Osteoblast (primary cell): Measurements from ENCODE around the gene LEF1. TPM values are rescaled to one million over a fixed set of nuclear protein-coding genes. Genes with fewer than 3 reads are reported as not detected.

ENCODE experiments used
- DNase-seq: peaks from one replicate; pipeline ENCODE4 v3.0.0; 2011; ENCODE audit warnings: low spot score, mixed read lengths; ENCODE audit not compliant: insufficient read length; ENCODE audit errors: missing footprints
- H2AFZ ChIP-seq: 2 replicates; pipeline ENCODE4 v1.6.0; 2011; ENCODE audit warnings: mild to moderate bottlenecking, low read length
- H3K27ac ChIP-seq: 2 replicates; pipeline ENCODE4 v1.5.1; 2011; ENCODE audit warnings: mild to moderate bottlenecking, low read depth, low read length, moderate library complexity
- H3K27me3 ChIP-seq: 2 replicates; pipeline ENCODE4 v1.6.0; 2012; ENCODE audit warnings: mild to moderate bottlenecking, control low read depth, inconsistent platforms, low read length, moderate library complexity; ENCODE audit not compliant: insufficient read depth
- H3K36me3 ChIP-seq: 2 replicates; pipeline ENCODE4 v1.5.1; 2011; ENCODE audit warnings: mild to moderate bottlenecking, low read length, control low read depth, moderate library complexity; ENCODE audit not compliant: insufficient read depth
- H3K4me1 ChIP-seq: 2 replicates; pipeline ENCODE4 v1.5.1; 2011; ENCODE audit warnings: mild to moderate bottlenecking, low read length, control low read depth, moderate library complexity; ENCODE audit not compliant: insufficient read depth
- H3K4me2 ChIP-seq: 2 replicates; pipeline ENCODE4 v1.6.0; 2011; ENCODE audit warnings: mild to moderate bottlenecking, low read length; ENCODE audit not compliant: insufficient read depth
- H3K4me3 ChIP-seq: fragments of 200-600 bp; sonication (generic); 3 replicates; pipeline ENCODE4 v1.5.1; 2012; ENCODE audit warnings: mild to moderate bottlenecking, low read length, inconsistent platforms; ENCODE audit not compliant: insufficient read depth
- H3K79me2 ChIP-seq: 2 replicates; pipeline ENCODE4 v1.6.0; 2012; ENCODE audit warnings: mild to moderate bottlenecking, low read length, control low read depth, inconsistent platforms; ENCODE audit not compliant: insufficient read depth
- H3K9me3 ChIP-seq: 2 replicates; pipeline ENCODE4 v1.5.1; 2011; ENCODE audit warnings: low read depth, low read length, control low read depth
- H4K20me1 ChIP-seq: 2 replicates; pipeline ENCODE4 v1.6.0; 2012; ENCODE audit warnings: mild to moderate bottlenecking, low read length, control low read depth; ENCODE audit not compliant: insufficient read depth
- total RNA-seq: library from RNA; depleted of rRNA; stranded (reverse); fragments of >200 nt; gene quantifications from 2 replicates; pipeline ENCODE4 v1.2.3, GENCODE V29; 2012
- TF ChIP-seq, protein P1 (sequence below): IDR thresholded peaks from 2 replicates; pipeline ENCODE4 v1.5.1; 2011; ENCODE audit warnings: mild to moderate bottlenecking, low read depth, low read length, moderate library complexity; ENCODE audit errors: extremely low read depth

LEF1 gene
- total RNA-seq, 1 donor, result 5.8 TPM

DNA sequence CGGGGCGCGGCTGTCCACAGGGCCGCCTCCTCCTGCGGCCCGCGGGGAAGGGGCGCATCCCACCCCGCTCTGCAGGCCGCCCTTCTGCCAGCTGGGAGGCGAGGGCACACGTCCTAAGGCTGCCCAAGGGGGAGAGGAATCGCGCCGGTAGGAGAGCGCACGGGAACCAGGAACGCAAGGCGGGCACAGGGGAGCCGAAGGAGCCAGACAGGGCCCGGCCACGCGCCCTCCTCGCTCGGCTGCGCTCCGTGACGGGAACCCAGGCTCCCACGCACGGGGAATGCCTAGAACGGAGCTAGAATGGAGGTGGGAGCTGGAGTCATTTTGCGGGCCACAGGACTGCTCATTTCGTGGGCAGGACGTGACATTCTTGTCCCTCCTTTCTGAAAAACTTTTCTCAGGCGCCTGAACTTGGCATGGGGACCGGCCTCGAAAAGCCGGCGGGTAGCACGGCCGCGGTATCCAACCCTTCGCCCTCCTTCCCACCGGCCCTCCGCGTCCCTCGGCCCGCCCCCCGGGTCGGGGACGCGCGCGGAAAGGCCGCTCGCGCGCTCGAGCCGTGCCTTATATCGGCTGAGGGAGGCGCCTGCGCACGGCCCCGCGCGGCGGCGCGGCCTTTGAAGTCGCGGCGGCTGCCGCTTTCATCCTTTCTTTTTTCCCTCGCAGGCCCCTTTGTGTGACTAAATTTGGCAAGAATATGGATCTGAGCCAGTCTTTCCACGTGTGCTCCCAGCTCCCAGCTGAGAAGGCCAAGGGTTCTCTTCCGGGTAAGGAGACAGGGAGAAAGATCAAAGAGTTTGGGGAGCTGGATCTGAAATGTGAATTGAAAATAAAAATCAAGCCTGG is 4.2 kb upstream of the LEF1 start:
- TF ChIP-seq, protein P1, sequence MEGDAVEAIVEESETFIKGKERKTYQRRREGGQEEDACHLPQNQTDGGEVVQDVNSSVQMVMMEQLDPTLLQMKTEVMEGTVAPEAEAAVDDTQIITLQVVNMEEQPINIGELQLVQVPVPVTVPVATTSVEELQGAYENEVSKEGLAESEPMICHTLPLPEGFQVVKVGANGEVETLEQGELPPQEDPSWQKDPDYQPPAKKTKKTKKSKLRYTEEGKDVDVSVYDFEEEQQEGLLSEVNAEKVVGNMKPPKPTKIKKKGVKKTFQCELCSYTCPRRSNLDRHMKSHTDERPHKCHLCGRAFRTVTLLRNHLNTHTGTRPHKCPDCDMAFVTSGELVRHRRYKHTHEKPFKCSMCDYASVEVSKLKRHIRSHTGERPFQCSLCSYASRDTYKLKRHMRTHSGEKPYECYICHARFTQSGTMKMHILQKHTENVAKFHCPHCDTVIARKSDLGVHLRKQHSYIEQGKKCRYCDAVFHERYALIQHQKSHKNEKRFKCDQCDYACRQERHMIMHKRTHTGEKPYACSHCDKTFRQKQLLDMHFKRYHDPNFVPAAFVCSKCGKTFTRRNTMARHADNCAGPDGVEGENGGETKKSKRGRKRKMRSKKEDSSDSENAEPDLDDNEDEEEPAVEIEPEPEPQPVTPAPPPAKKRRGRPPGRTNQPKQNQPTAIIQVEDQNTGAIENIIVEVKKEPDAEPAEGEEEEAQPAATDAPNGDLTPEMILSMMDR, result no peak
- peaks cover 55% of the 10 kb centered on the region for H3K27me3 ChIP-seq
- H3K27ac ChIP-seq, result no peak overlapping the region

DNA sequence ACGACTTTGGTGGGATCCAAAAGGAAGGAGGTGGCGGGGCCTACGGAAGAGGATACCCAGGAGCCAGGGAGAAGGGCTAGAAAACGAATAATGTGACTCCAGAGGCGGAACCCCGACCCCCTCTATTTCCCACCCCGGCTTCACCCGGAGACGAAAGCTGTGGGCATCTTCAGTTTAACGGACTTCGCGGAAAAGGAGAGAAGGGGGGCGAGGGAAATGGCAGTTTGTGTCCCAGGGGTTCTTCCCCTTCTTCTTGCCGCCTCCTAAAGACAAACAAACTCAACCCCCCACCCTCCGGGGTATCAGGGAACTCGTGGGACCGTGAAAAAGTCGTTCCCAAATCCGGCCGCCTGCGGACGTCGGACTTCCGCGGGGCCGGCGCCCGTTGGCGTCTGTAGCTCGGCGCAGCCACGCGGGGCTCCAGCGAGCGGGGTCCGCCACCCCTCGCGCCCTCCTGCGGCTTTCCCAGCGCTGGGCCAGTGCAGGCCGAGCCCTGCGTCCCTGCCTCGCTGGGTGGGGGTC is 3.6 kb upstream of the LEF1 start:
- TF ChIP-seq, protein P1, result peak; percentile 9

More for the DNA sequence above, 4.2 kb upstream of the LEF1 start:
- Histone ChIP-seq H3K36me3 (no peaks in the 10 kb centered on the region), H3K79me2 (no peaks in the 10 kb centered on the region), H3K4me1 (peaks cover 14% of the 10 kb centered on the region), H3K4me3 (peak overlapping the region; percentile 78), H3K9me3 (no peaks in the 10 kb centered on the region), H2AFZ (peak overlapping the region; percentile 92), H3K4me2 (peak overlapping the region; percentile 84), H4K20me1 (no peaks in the 10 kb centered on the region)
- DNase-seq, result peak; percentile 95

GRCh38 chr4:108171339-108172230 is 2.9 kb upstream of the LEF1 start:
- no peaks in the 10 kb centered on the region for H3K36me3 ChIP-seq
- peaks cover 21% of the 10 kb centered on the region for H3K4me1 ChIP-seq
- peak overlapping the region; percentile 84 for H3K4me2 ChIP-seq
- H3K27ac ChIP-seq, result no peak overlapping the region
- DNase-seq, result peak; percentile 72
- no peak overlapping the region for H3K4me3 ChIP-seq
- peaks cover 65% of the 10 kb centered on the region for H3K27me3 ChIP-seq
- no peaks in the 10 kb centered on the region for H3K79me2 ChIP-seq
- no peaks in the 10 kb centered on the region for H4K20me1 ChIP-seq
- TF ChIP-seq, protein P1, result no peak
- no peak overlapping the region for H2AFZ ChIP-seq
- H3K9me3 ChIP-seq, result no peaks in the 10 kb centered on the region

More for the DNA sequence above, 3.6 kb upstream of the LEF1 start:
- Histone ChIP-seq H3K9me3 (no peaks in the 10 kb centered on the region), H3K4me1 (peaks cover 16% of the 10 kb centered on the region), H3K4me3 (peak overlapping the region; percentile 78), H3K27me3 (peaks cover 59% of the 10 kb centered on the region), H4K20me1 (no peaks in the 10 kb centered on the region), H3K79me2 (no peaks in the 10 kb centered on the region), H3K4me2 (peak overlapping the region; percentile 84), H3K36me3 (no peaks in the 10 kb centered on the region), H3K27ac (no peak overlapping the region), H2AFZ (peak overlapping the region; percentile 92)
- DNase-seq, result peak; percentile 83
